DOHH2 (cell line): ENCODE results near the gene MLH3.

Experiments
- CTCF ChIP-seq: fragments of 200-600 bp; sonication (generic); IDR thresholded peaks from one replicate; pipeline ENCODE4 v1.5.1; 2014; ENCODE audit warnings: antibody characterized with exemption, mild to moderate bottlenecking, low read depth, low read length; ENCODE audit not compliant: poor library complexity, severe bottlenecking
- EZH2phosphoT487 ChIP-seq: fragments of 200-600 bp; sonication (generic); IDR thresholded peaks from 2 replicates; pipeline ENCODE4 v1.6.1; 2017; ENCODE audit warnings: borderline replicate concordance, mild to moderate bottlenecking, antibody characterized with exemption, low read length, moderate library complexity, mixed read lengths

GRCh38 chr14:75032939-75033338, 18.3 kb downstream of the MLH3 start:
- TF ChIP-seq CTCF (no peak), EZH2phosphoT487 (no peak)
